ENCODE measurements around the gene A4GALT. TPM values are rescaled to one million over a fixed set of nuclear protein-coding genes. Genes with fewer than 3 reads are reported as not detected.
A peak's percentile ranks its signal among the peaks of the same experiment; 100 is the strongest.

Gene A4GALT
- total RNA-seq, 1 donor, result 22.2 TPM

- peak; percentile 98 for DNase-seq (ENCODE audit: low read depth)
- TF ChIP-seq CTCF (IDR thresholded peaks at IDR 0.05; ENCODE audit: insufficient read depth, low read length), result no peak
- no peak overlapping the region for H3K4me3 ChIP-seq (ENCODE audit: low read depth, low read length)
Measured at GRCh38 chr22:42688241-42689211, 32.1 kb downstream of the A4GALT start.

GRCh38 chr22:42686756-42687491, 33.7 kb downstream of the A4GALT start:
- TF ChIP-seq CTCF (IDR thresholded peaks at IDR 0.05; ENCODE audit: insufficient read depth, low read length), result no peak
- no peak for DNase-seq (ENCODE audit: low read depth)

GRCh38 chr22:42685941-42686653, 34.6 kb downstream of the A4GALT start:
- peak; percentile 37 for DNase-seq (ENCODE audit: low read depth)

More at GRCh38 chr22:42686756-42687491, 33.7 kb downstream of the A4GALT start:
- H3K4me3 ChIP-seq (ENCODE audit: low read depth, low read length), result no peak overlapping the region

GRCh38 chr22:42684462-42685195, 36.0 kb downstream of the A4GALT start:
- no peak for TF ChIP-seq CTCF (IDR thresholded peaks at IDR 0.05; ENCODE audit: insufficient read depth, low read length)
- no peak overlapping the region for H3K4me3 ChIP-seq (ENCODE audit: low read depth, low read length)
- DNase-seq (ENCODE audit: low read depth), result peak; percentile 44

More at GRCh38 chr22:42685941-42686653, 34.6 kb downstream of the A4GALT start:
- TF ChIP-seq CTCF (IDR thresholded peaks at IDR 0.05; ENCODE audit: insufficient read depth, low read length), result no peak
- no peak overlapping the region for H3K4me3 ChIP-seq (ENCODE audit: low read depth, low read length)

- peak; percentile 87 for DNase-seq (ENCODE audit: low read depth)
- no peak overlapping the region for H3K4me3 ChIP-seq (ENCODE audit: low read depth, low read length)
- no peak for TF ChIP-seq CTCF (IDR thresholded peaks at IDR 0.05; ENCODE audit: insufficient read depth, low read length)
Measured at GRCh38 chr22:42683578-42684283, 36.9 kb downstream of the A4GALT start.

Measured in fibroblast of the aortic adventitia (primary cell).